ENCODE results near the gene ATP5IF1. TPM values are rescaled to one million over a fixed set of nuclear protein-coding genes. Genes with fewer than 3 reads are reported as not detected.

Gene ATP5IF1
- total and polyA plus RNA-seq, 2 of the 13 experiments (the other 11 are each of a cell fraction or from before 2014, with no cell fraction given), result 97.7 to 131 TPM

DNA sequence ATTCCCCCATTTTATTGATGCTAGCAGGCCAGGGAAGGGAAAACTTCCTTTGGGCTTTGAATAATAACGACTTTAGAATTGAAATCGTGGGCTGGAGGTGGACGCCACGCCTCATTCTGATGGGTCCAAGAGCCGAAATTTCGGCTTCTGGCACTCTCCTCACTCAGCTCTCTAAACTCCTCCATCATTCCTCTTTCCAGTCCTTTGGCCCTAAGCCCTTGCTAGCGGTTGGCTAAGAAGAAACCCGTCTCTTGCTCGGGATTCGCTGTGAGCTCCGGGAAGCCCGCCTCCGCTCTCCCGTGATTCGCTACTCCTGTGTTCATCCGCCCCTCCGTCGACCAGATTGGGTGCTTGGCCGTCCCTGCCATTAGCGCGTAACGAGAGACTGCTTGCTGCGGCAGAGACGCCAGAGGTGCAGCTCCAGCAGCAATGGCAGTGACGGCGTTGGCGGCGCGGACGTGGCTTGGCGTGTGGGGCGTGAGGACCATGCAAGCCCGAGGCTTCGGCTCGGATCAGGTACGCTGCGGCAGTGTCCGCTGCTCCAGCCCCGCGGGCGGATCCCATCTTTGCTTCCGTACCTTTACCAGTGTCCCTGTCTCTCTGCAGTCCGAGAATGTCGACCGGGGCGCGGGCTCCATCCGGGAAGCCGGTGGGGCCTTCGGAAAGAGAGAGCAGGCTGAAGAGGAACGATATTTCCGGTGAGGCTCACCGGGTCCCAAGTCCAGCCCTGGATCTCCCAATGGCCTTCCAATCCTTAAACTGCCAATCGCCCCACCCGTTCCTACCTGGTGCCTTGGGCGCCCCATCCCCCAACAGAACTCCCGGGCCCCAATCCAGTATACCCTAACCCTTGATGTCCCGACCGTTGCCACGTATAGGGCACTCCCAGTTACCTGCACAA, at the start of gene ATP5IF1 (continued):
- no peak for TF ChIP-seq MAFG (CRISPR knock-in tag; IDR thresholded peaks at IDR 0.05)
- no peak for TF ChIP-seq TCF7L2 (IDR thresholded peaks at IDR 0.05; ENCODE audit: low read depth, low read length)
- no peak for TF ChIP-seq ZNF446 (CRISPR knock-in tag; IDR thresholded peaks at IDR 0.05)
- TF ChIP-seq YY1 (IDR thresholded peaks at IDR 0.05; ENCODE audit: insufficient read depth, insufficient replicate concordance, low read depth, low read length), result peak; percentile 85
- no peak for TF ChIP-seq U2AF2 (IDR thresholded peaks at IDR 0.05; ENCODE audit: low read depth, low read length)
- TF ChIP-seq SMARCC2 (IDR thresholded peaks at IDR 0.05), result no peak
- TF ChIP-seq GTF3A (CRISPR knock-in tag; conservative IDR thresholded peaks at IDR 0.05), result peak; percentile 83; the same call in 1 of the 2 replicates
- TF ChIP-seq, protein P1, sequence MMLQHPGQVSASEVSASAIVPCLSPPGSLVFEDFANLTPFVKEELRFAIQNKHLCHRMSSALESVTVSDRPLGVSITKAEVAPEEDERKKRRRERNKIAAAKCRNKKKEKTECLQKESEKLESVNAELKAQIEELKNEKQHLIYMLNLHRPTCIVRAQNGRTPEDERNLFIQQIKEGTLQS (CRISPR knock-in tag; IDR thresholded peaks at IDR 0.05), result no peak; the same call in 1 of the 2 replicates
- peak; percentile 56 for TF ChIP-seq ZNF800 (CRISPR knock-in tag; IDR thresholded peaks at IDR 0.05)
- no peak for TF ChIP-seq MBNL3 (CRISPR knock-in tag; conservative IDR thresholded peaks at IDR 0.05)
- no peak for TF ChIP-seq HNRNPUL1 (IDR thresholded peaks at IDR 0.05; ENCODE audit: low read depth, low read length)
- TF ChIP-seq IKZF1 (IDR thresholded peaks at IDR 0.05), result no peak
- 0 out of 2 replicates have a peak, but pooled peaks have one; percentile 78 for TF ChIP-seq ZNF543 (CRISPR knock-in tag; IDR thresholded peaks at IDR 0.05)
- TF ChIP-seq DPF2 (CRISPR knock-in tag; IDR thresholded peaks at IDR 0.05; ENCODE audit: borderline replicate concordance, low read depth), result peak; percentile 41; the same call in 1 of the 2 replicates
- TF ChIP-seq HOXA9 (CRISPR knock-in tag; IDR thresholded peaks at IDR 0.05; ENCODE audit: borderline replicate concordance), result no peak
- peak; percentile 48 for TF ChIP-seq THRA (CRISPR knock-in tag; IDR thresholded peaks at IDR 0.05; ENCODE audit: borderline replicate concordance)
- peak; percentile 95 to 99 for TF ChIP-seq POLR2A (IDR thresholded peaks at IDR 0.05; ENCODE audit: insufficient read depth in 1 of 2, low read depth in 2 of 2, low read length in 2 of 2)
- TF ChIP-seq ZNF749 (CRISPR knock-in tag; IDR thresholded peaks at IDR 0.05; ENCODE audit: borderline replicate concordance), result peak; percentile 90; the same call in 1 of the 2 replicates
- no peak for TF ChIP-seq JUNB (CRISPR knock-in tag; IDR thresholded peaks at IDR 0.05; ENCODE audit: borderline replicate concordance)
- TF ChIP-seq NFYB (CRISPR knock-in tag; IDR thresholded peaks at IDR 0.05), result peak; percentile 98

Measured in HepG2 (cell line).